ENCODE measurements around the gene DOCK1. TPM values are rescaled to one million over a fixed set of nuclear protein-coding genes. Genes with fewer than 3 reads are reported as not detected.

DOCK1 gene
- total and polyA plus RNA-seq, 7 experiments from 2014 or later = 0.11 to 1.2 (median 0.34) TPM; not detected in 2

GRCh38 chr10:127449490-127449889, 544.3 kb downstream of the DOCK1 start:
- ATAC-seq (no peak), DNase-seq (no peak)
- H3K27ac ChIP-seq (ENCODE audit: low read depth, low read length) = no peak overlapping the region
- no peak overlapping the region for H3K4me3 ChIP-seq (ENCODE audit: low read length)
- Mint-ChIP-seq H3K36me3 (no peaks in the 10 kb centered on the region), H3K9me3 (no peaks in the 10 kb centered on the region), H3K4me3 (no peak overlapping the region), H3K27me3 (peaks cover 0 to 7% (median 0%) of the 10 kb centered on the region in 5 donors), H3K4me1 (no peaks in the 10 kb centered on the region), H3K27ac (no peak overlapping the region)
- ChIA-PET CTCF (no interaction called here), POLR2A (no interaction called here)
- H3K27me3 ChIP-seq (ENCODE audit: control insufficient read depth in 2 of 2, insufficient read depth in 2 of 2, low read length in 2 of 2) = no peaks in the 10 kb centered on the region
- no peaks in the 10 kb centered on the region for H3K4me1 ChIP-seq (ENCODE audit: control insufficient read depth in 2 of 2, insufficient read depth in 2 of 2, low read length in 2 of 2)
- intact Hi-C loops (cut with micrococcal nuclease) = no loop called here
- H3K36me3 ChIP-seq (ENCODE audit: control insufficient read depth in 2 of 3, insufficient read depth in 3 of 3, low read length in 3 of 3) = no peaks in the 10 kb centered on the region
- no peaks in the 10 kb centered on the region for H3K9me3 ChIP-seq (ENCODE audit: control insufficient read depth in 2 of 3, low read length in 3 of 3)

GRCh38 chr10:127450644-127451043, 545.4 kb downstream of the DOCK1 start:
- H3K4me3 ChIP-seq (ENCODE audit: low read length) = no peak overlapping the region
- intact Hi-C loops (cut with micrococcal nuclease) = no loop called here
- H3K4me1 ChIP-seq (ENCODE audit: control insufficient read depth in 2 of 2, insufficient read depth in 2 of 2, low read length in 2 of 2) = no peaks in the 10 kb centered on the region
- Mint-ChIP-seq H3K27ac (no peak overlapping the region), H3K27me3 (no peaks in the 10 kb centered on the region), H3K4me1 (no peaks in the 10 kb centered on the region), H3K9me3 (no peaks in the 10 kb centered on the region), H3K36me3 (no peaks in the 10 kb centered on the region), H3K4me3 (no peak overlapping the region)
- H3K27me3 ChIP-seq (ENCODE audit: control insufficient read depth in 2 of 2, insufficient read depth in 2 of 2, low read length in 2 of 2) = no peaks in the 10 kb centered on the region
- CTCF ChIA-PET = no interaction called here
- POLR2A ChIA-PET = no interaction called here
- H3K9me3 ChIP-seq (ENCODE audit: control insufficient read depth in 2 of 3, low read length in 3 of 3) = no peaks in the 10 kb centered on the region
- no peak overlapping the region for H3K27ac ChIP-seq (ENCODE audit: low read depth, low read length)
- H3K36me3 ChIP-seq (ENCODE audit: control insufficient read depth in 2 of 3, insufficient read depth in 3 of 3, low read length in 3 of 3) = no peaks in the 10 kb centered on the region
- ATAC-seq = no peak
- no peak for DNase-seq

- Histone ChIP-seq H3K4me3 (ENCODE audit: low read length) (no peak overlapping the region), H3K36me3 (ENCODE audit: control insufficient read depth in 2 of 3, insufficient read depth in 3 of 3, low read length in 3 of 3) (no peaks in the 10 kb centered on the region), H3K4me1 (ENCODE audit: control insufficient read depth in 2 of 2, insufficient read depth in 2 of 2, low read length in 2 of 2) (no peaks in the 10 kb centered on the region), H3K27ac (ENCODE audit: low read depth, low read length) (no peak overlapping the region), H3K27me3 (ENCODE audit: control insufficient read depth in 2 of 2, insufficient read depth in 2 of 2, low read length in 2 of 2) (no peaks in the 10 kb centered on the region), H3K9me3 (ENCODE audit: control insufficient read depth in 2 of 3, low read length in 3 of 3) (no peaks in the 10 kb centered on the region)
- H3K27ac Mint-ChIP-seq = no peak overlapping the region
- POLR2A ChIA-PET = no interaction called here
- no peaks in the 10 kb centered on the region for H3K36me3 Mint-ChIP-seq
- H3K4me1 Mint-ChIP-seq = no peaks in the 10 kb centered on the region
- intact Hi-C loops (cut with micrococcal nuclease) = no loop called here
- H3K27me3 Mint-ChIP-seq = peaks cover 0 to 8% (median 0%) of the 10 kb centered on the region in 5 donors
- H3K4me3 Mint-ChIP-seq = no peak overlapping the region
- no peak for DNase-seq
- peaks cover 0 to 4% (median 0%) of the 10 kb centered on the region in 11 donors for H3K9me3 Mint-ChIP-seq
- CTCF ChIA-PET = no interaction called here
- ATAC-seq = no peak
These were observed 546.4 kb downstream of the DOCK1 start for GRCh38 chr10:127451628-127452027.

- no peak overlapping the region for H3K4me3 Mint-ChIP-seq
- H3K9me3 ChIP-seq (ENCODE audit: control insufficient read depth in 2 of 3, low read length in 3 of 3) = no peaks in the 10 kb centered on the region
- no peak for DNase-seq
- H3K9me3 Mint-ChIP-seq = peaks cover 0 to 4% (median 0%) of the 10 kb centered on the region in 11 donors
- H3K27ac ChIP-seq (ENCODE audit: low read depth, low read length) = no peak overlapping the region
- H3K4me1 Mint-ChIP-seq = no peaks in the 10 kb centered on the region
- intact Hi-C loops (cut with micrococcal nuclease) = no loop called here
- H3K4me3 ChIP-seq (ENCODE audit: low read length) = no peak overlapping the region
- H3K27me3 ChIP-seq (ENCODE audit: control insufficient read depth in 2 of 2, insufficient read depth in 2 of 2, low read length in 2 of 2) = no peaks in the 10 kb centered on the region
- H3K36me3 Mint-ChIP-seq = no peaks in the 10 kb centered on the region
- no peaks in the 10 kb centered on the region for H3K4me1 ChIP-seq (ENCODE audit: control insufficient read depth in 2 of 2, insufficient read depth in 2 of 2, low read length in 2 of 2)
- H3K27ac Mint-ChIP-seq = no peak overlapping the region
- H3K36me3 ChIP-seq (ENCODE audit: control insufficient read depth in 2 of 3, insufficient read depth in 3 of 3, low read length in 3 of 3) = no peaks in the 10 kb centered on the region
- ATAC-seq = no peak
- ChIA-PET CTCF (no interaction called here), POLR2A (no interaction called here)
- H3K27me3 Mint-ChIP-seq = peaks cover 0 to 8% (median 0%) of the 10 kb centered on the region in 5 donors
These were observed 547.3 kb downstream of the DOCK1 start for GRCh38 chr10:127452568-127452967.

GRCh38 chr10:127453706-127454105, 548.5 kb downstream of the DOCK1 start:
- ChIA-PET POLR2A (no interaction called here), CTCF (no interaction called here)
- H3K27me3 Mint-ChIP-seq = peaks cover 0 to 17% (median 0%) of the 10 kb centered on the region in 5 donors
- DNase-seq (no peak), ATAC-seq (no peak)
- intact Hi-C loops (cut with micrococcal nuclease) = no loop called here
- Histone ChIP-seq H3K4me3 (ENCODE audit: low read length) (no peak overlapping the region), H3K36me3 (ENCODE audit: control insufficient read depth in 2 of 3, insufficient read depth in 3 of 3, low read length in 3 of 3) (no peaks in the 10 kb centered on the region), H3K27me3 (ENCODE audit: control insufficient read depth in 2 of 2, insufficient read depth in 2 of 2, low read length in 2 of 2) (no peaks in the 10 kb centered on the region), H3K9me3 (ENCODE audit: control insufficient read depth in 2 of 3, low read length in 3 of 3) (no peaks in the 10 kb centered on the region), H3K27ac (ENCODE audit: low read depth, low read length) (no peak overlapping the region), H3K4me1 (ENCODE audit: control insufficient read depth in 2 of 2, insufficient read depth in 2 of 2, low read length in 2 of 2) (no peaks in the 10 kb centered on the region)
- H3K4me1 Mint-ChIP-seq = no peaks in the 10 kb centered on the region
- no peak overlapping the region for H3K27ac Mint-ChIP-seq
- no peaks in the 10 kb centered on the region for H3K36me3 Mint-ChIP-seq
- peaks cover 0 to 10% (median 0%) of the 10 kb centered on the region in 11 donors for H3K9me3 Mint-ChIP-seq
- H3K4me3 Mint-ChIP-seq = no peak overlapping the region

- Histone ChIP-seq H3K27ac (ENCODE audit: low read depth, low read length) (no peak overlapping the region), H3K27me3 (ENCODE audit: control insufficient read depth in 2 of 2, insufficient read depth in 2 of 2, low read length in 2 of 2) (no peaks in the 10 kb centered on the region), H3K4me3 (ENCODE audit: low read length) (no peak overlapping the region), H3K9me3 (ENCODE audit: control insufficient read depth in 2 of 3, low read length in 3 of 3) (no peaks in the 10 kb centered on the region), H3K36me3 (ENCODE audit: control insufficient read depth in 2 of 3, insufficient read depth in 3 of 3, low read length in 3 of 3) (no peaks in the 10 kb centered on the region), H3K4me1 (ENCODE audit: control insufficient read depth in 2 of 2, insufficient read depth in 2 of 2, low read length in 2 of 2) (no peaks in the 10 kb centered on the region)
- POLR2A ChIA-PET = no interaction called here
- H3K4me3 Mint-ChIP-seq = no peak overlapping the region
- peaks cover 0 to 19% (median 0%) of the 10 kb centered on the region in 11 donors for H3K9me3 Mint-ChIP-seq
- no peak for DNase-seq
- CTCF ChIA-PET = no interaction called here
- no peak overlapping the region for H3K27ac Mint-ChIP-seq
- peaks cover 0 to 17% (median 0%) of the 10 kb centered on the region in 5 donors for H3K27me3 Mint-ChIP-seq
- intact Hi-C loops (cut with micrococcal nuclease) = no loop called here
- H3K4me1 Mint-ChIP-seq = no peaks in the 10 kb centered on the region
- no peaks in the 10 kb centered on the region for H3K36me3 Mint-ChIP-seq
- no peak for ATAC-seq
These were observed 550.9 kb downstream of the DOCK1 start for GRCh38 chr10:127456122-127456521.

- Mint-ChIP-seq H3K4me1 (no peaks in the 10 kb centered on the region), H3K9me3 (peaks cover 0 to 19% (median 0%) of the 10 kb centered on the region in 11 donors), H3K27me3 (peaks cover 0 to 18% (median 0%) of the 10 kb centered on the region in 5 donors), H3K36me3 (no peaks in the 10 kb centered on the region), H3K4me3 (no peak overlapping the region), H3K27ac (no peak overlapping the region)
- H3K9me3 ChIP-seq (ENCODE audit: control insufficient read depth in 2 of 3, low read length in 3 of 3) = no peaks in the 10 kb centered on the region
- H3K4me1 ChIP-seq (ENCODE audit: control insufficient read depth in 2 of 2, insufficient read depth in 2 of 2, low read length in 2 of 2) = no peaks in the 10 kb centered on the region
- no peak overlapping the region for H3K4me3 ChIP-seq (ENCODE audit: low read length)
- H3K27me3 ChIP-seq (ENCODE audit: control insufficient read depth in 2 of 2, insufficient read depth in 2 of 2, low read length in 2 of 2) = no peaks in the 10 kb centered on the region
- H3K36me3 ChIP-seq (ENCODE audit: control insufficient read depth in 2 of 3, insufficient read depth in 3 of 3, low read length in 3 of 3) = no peaks in the 10 kb centered on the region
- intact Hi-C loops (cut with micrococcal nuclease) = no loop called here
- DNase-seq (no peak), ATAC-seq (no peak)
- H3K27ac ChIP-seq (ENCODE audit: low read depth, low read length) = no peak overlapping the region
- CTCF ChIA-PET = no interaction called here
- POLR2A ChIA-PET = no interaction called here
These were observed 553.0 kb downstream of the DOCK1 start for GRCh38 chr10:127458016-127458810.
